GM18870 (cell line): Measurements from ENCODE around the gene U2AF1L4.
"Not testable (repeated sequence)": the region's sequence is repeated elsewhere in the genome, so short reads cannot be mapped to it uniquely, and the experiment has no call there.

Source experiments
- ATAC-seq: cut with Tn5 transposase; IDR thresholded peaks from one replicate; pipeline ENCODE4 v1.9.1; 2021; ENCODE audit warnings: moderate library complexity; ENCODE audit not compliant: unreplicated experiment

The U2AF1L4 gene

GRCh38 chr19:35781650-35782049 lies 36.4 kb upstream of the U2AF1L4 start:
- no peak for ATAC-seq

GRCh38 chr19:35780717-35781116 lies 35.5 kb upstream of the U2AF1L4 start:
- ATAC-seq = no peak

DNA sequence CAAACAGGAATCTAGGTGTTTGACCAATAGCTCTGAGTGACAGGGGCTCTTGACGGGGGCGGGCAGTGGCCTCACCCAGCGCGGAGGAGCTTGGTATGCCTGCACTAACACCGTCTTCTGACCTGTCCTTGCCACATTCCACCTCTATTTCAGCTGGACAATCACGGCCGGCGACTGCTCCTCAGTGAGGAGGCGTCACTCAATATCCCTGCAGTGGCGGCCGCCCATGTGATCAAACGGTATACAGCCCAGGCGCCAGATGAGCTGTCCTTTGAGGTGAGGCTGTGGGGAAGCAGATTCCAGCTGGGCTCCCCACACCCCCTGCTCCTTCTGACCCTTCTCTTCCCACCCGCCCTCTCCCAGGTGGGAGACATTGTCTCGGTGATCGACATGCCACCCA lies 34.8 kb upstream of the U2AF1L4 start:
- ATAC-seq = no peak

- no peak for ATAC-seq
Measured at GRCh38 chr19:35779033-35779432, 33.8 kb upstream of the U2AF1L4 start.

DNA sequence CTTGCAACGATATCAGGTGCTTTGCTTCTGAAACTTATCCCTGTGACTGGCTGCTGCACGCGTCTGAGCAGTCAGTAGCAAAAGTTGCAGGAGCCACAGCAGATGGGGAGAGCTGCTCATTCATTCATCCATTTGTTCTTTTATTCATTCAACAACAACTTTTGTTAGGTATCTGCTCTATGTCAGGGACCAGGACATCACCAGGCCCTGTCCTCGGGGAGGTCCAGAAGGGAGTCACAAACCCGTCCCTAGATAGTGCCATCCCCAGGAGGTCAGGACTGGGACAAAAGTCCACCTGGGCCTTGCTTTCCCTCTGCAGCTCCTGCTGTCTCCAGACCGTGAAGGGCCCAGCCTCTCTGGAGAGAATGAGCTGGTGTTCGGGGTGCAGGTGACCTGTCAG lies 32.7 kb upstream of the U2AF1L4 start:
- ATAC-seq = no peak

- ATAC-seq = no peak
Measured at GRCh38 chr19:35777086-35777841, 32.0 kb upstream of the U2AF1L4 start.

DNA sequence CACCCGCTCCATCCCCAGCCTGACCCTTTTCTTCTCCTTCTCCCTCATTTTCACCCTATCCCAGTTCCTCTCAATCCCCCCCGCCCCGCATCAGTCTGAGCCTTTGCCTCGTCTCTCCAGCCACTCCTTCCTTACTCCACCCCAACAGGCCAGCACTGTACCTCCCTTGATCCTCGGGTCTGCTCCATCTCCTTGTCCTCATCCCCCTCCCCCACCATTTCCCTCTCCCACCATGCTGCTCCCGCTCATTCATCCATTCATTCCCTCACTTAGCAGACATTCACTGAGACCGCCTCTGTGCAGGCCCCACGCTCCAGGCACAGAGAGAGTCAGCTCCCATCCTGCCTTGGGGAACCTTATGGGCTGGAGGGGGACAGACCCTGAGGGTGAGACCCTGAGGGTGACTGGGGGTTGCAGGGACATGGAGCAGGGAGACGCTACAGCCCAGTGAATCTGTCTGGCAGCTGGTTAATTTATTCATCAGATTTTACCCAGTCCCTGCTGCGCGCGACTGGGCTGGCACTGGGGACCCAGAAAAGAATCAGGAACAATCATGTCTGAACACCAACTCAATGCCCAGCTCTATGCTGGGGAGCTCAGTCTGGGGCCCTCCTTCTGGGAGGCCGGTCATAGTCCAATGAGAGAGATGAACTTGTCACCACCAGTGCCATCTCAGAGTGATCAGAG lies 31.0 kb upstream of the U2AF1L4 start:
- ATAC-seq = no peak

- peak; percentile 84 for ATAC-seq
Measured at GRCh38 chr19:35775298-35776101, 30.3 kb upstream of the U2AF1L4 start, which contains the start of gene ARHGAP33. TSS of gene ARHGAP33 (plus strand) at chr19:35775564. CDS start at chr19:35775659, 95 bp downstream.

DNA sequence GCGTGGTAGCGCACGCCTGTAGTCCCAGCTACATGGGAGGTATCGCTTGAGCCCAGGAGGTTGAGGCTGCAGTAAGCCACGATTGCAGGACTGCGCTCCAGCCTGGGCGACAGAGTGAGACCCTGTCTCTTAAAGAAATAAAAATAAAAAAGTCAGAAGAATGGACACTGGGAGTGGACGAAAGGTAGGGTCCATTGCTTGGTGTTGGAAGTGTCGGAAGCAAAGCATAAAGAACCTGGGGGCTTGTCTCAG lies 29.8 kb upstream of the U2AF1L4 start:
- no peak for ATAC-seq

GRCh38 chr19:35774274-35775045 lies 29.2 kb upstream of the U2AF1L4 start:
- no peak for ATAC-seq

DNA sequence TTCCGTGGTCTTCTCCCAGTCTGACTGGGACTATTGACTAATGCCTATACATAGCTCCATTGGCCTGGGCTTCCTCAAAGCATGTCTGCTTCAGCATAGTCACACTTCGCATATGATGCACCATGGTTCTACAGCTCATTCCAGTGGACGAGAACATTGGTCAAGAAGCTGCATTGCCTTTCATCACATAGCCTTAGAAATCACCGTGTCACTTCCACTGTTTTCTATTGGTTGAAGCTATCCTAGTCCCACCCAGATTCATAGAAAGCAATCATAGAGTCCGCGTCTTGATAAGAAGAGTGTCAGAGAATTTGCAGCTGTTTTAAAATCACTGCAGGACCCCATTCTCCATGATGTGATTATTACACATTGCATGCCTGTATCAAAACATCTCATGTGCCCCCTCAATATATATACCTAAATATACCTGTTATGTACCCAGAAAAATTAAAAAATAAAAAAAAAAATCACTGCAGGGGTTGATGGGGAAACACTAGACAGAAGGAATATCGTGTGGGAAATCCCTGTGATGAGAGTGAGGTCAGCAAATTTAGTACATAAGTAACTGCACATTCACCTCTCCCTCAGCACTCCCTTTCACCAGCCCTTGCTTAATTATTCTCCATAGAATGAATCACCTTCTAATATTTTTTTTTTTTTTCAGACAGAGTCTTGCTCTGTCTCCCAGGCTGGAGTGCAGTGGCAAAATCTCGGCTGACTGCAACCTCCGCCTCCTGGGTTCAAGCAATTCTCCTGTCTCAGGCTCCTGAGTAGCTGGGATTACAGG lies 28.0 kb upstream of the U2AF1L4 start:
- ATAC-seq = no peak

DNA sequence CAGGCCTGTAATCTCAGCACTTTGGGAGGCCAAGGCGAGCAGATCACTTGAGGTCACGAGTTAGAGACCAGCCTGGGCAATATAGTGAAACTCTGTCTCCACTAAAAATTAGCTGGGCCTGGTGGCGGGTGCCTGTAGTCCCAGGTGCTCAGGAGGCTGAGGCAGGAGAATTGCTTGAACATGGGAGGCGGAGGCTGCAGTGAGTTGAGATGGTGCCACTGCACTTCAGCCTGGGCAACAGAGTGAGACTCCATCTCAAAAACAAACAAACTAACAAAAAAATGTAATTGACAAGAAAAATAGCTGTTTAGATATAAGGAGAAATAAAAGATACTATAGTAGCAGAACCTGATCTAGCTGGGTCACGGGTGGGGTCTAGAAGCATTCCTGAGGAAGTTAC lies 27.1 kb upstream of the U2AF1L4 start:
- not testable (repeated sequence) for ATAC-seq

- ATAC-seq = no peak
Measured at GRCh38 chr19:35768082-35768421, 22.8 kb upstream of the U2AF1L4 start.

DNA sequence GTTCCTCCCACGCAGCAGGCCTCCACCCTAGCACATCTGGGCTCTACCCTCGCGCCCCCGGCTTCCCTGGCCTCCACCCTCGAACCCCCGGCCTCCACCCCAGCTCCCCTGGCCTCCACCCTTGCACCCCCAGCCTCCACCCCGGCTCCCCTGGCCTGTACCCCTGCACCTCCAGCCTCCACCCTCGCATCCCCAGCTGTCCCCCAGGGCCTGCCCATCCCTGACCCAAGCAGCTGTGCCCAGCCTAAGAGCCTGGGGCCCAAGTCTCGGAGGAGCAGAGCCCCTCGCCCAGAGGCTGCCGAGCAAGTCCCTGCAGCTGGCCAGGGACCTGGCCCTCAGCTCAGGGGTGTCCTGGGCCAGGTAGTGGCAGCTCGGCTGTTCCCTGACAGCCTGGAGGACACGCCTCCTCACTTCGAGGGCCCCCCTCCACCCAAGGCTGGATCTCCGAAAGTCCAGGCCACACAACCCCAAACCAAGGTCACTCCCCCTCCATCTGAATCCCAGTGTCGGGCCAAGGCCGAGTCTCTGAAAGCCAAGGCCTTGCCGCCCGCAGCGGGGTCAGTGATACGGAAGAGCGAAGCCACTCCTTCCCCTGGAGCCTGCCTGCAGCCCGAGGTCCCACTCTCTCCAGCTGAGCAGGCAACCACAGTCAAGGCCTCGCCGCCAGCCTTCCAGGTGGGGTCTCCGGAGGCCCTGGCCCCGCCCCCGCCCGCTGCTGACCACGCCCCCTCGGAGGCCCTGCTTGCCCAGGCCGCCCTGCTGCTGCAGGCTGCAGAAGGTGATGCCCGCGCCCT lies 22.3 kb upstream of the U2AF1L4 start:
- ATAC-seq = no peak

DNA sequence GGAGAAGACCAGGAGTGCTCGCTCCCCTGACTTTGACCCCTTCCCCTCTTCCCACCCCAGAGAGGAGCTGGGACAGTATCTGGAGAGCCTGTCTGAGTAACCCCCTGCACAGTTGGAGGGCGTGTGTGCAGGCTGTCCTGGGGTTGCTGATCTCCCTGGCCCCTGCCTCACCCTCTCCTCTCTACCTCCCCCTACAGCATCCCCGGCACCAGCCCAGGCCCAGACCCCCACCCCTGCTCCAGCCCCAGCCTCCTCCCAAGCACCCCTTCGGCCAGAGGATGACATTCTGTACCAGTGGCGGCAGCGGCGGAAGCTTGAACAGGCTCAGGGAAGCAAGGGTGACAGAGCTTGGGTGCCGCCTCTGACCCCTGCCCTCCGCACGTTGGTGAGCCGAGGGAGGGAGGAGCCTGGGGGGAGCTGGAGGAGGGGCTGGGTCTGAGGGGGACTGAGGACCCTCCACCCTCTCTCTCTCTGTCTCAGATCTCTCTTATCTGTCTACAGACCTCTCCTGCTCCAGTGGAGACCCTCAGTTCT lies 21.4 kb upstream of the U2AF1L4 start:
- ATAC-seq = no peak

DNA sequence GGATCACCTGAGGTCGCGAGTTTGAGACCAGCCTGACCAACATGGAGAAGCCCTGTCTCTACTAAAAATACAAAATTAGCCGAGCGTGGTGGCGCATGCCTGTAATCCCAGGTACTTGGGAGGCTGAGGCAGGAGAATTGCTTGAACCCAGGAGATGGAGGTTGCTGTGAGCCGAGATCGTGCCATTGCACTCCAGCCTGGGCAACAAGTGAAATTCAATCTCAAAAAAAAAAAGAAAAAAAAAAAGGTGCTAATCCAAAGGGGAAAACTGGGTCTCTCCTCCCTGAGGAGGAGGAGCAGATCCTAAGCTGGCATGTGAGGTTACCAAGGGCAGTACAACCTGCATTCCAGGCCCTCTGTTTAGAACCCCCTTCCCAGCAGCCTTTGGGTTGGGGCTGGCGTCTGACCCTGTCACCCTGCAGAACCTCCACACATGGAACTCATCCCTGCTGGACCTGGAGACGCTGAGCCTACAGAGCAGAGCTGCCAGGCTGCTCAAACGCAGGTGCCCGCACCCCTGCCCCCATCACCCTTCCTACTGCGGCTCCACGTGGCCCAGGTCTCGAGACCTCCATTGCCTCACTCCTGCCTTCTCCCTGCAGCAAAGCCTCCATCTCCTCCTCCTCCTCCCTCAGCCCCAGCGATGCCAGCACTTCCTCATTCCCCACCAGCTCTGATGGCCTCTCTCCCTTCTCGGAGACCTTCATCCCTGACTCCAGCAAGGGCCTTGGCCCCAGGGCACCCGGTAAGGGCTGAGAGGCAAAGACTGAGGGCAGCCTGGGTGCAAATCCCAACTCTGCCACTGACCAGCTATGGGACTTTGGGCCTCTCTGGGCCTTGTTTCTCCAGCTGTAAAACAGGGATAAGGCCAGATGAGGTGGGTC lies 19.5 kb upstream of the U2AF1L4 start:
- ATAC-seq = no peak

GRCh38 chr19:35760711-35761349 lies 15.6 kb upstream of the U2AF1L4 start:
- ATAC-seq = no peak

DNA sequence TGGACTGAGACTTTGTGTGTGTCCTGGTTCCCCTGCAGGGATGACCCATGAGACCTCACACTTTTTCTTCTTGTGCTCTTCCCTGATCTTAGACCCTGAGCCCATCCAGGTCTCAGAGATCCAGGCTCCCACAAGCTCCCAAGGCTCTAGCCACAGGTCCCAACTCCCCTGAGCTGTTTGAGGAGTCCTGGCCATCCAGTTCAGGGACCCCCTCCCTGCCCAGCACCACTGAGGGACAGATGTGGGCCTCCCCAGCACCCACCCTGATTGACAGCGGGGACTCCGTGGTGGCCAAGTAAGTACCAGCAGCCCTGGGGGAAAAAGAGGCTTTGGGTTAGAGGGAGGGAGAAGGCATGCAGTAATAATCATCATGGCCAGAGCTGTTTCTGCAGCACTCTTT lies 14.5 kb upstream of the U2AF1L4 start:
- ATAC-seq = no peak
